Astrocyte of the cerebellum (primary cell): Measurements from ENCODE around the gene EPN3.

Experiments used
- DNase-seq: peaks from one replicate; pipeline ENCODE4 v3.0.0-alpha.2; 2011; ENCODE audit warnings: low read depth
- H3K4me3 ChIP-seq: 2 replicates; pipeline ENCODE4 v1.5.1; 2011; ENCODE audit warnings: mild to moderate bottlenecking, low read depth, low read length, moderate library complexity
- in situ Hi-C: cut with HindIII; loops from 2 replicates; pipeline ENCODE4 v1.10.0; 2017; ENCODE audit warnings: low sequenced_read_pairs
- TF ChIP-seq, protein P1 (sequence below): IDR thresholded peaks from 2 replicates; pipeline ENCODE4 v1.5.1; 2012; ENCODE audit warnings: low read length, low read depth, moderate library complexity, mild to moderate bottlenecking; ENCODE audit errors: missing control alignments

The EPN3 gene

DNA sequence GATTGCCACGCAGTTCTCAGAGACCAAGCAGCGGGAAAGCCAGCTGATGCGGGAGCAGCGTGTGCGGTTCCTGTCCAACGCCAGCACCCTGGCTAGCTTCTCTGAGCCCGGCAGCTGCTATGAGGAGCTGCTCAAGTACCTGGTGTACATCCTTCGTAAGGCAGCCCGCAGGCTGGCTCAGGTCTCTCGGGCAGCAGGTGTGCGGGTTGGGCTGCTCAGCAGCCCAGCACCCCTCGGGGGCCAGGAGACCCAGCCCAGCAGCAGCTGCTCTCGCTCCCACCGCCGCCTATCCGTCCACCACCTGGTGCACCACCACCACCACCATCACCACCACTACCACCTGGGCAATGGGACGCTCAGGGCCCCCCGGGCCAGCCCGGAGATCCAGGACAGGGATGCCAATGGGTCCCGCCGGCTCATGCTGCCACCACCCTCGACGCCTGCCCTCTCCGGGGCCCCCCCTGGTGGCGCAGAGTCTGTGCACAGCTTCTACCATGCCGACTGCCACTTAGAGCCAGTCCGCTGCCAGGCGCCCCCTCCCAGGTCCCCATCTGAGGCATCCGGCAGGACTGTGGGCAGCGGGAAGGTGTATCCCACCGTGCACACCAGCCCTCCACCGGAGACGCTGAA lies 43.2 kb downstream of the EPN3 start:
- in situ Hi-C loops: no loop called here
- TF ChIP-seq, protein P1, sequence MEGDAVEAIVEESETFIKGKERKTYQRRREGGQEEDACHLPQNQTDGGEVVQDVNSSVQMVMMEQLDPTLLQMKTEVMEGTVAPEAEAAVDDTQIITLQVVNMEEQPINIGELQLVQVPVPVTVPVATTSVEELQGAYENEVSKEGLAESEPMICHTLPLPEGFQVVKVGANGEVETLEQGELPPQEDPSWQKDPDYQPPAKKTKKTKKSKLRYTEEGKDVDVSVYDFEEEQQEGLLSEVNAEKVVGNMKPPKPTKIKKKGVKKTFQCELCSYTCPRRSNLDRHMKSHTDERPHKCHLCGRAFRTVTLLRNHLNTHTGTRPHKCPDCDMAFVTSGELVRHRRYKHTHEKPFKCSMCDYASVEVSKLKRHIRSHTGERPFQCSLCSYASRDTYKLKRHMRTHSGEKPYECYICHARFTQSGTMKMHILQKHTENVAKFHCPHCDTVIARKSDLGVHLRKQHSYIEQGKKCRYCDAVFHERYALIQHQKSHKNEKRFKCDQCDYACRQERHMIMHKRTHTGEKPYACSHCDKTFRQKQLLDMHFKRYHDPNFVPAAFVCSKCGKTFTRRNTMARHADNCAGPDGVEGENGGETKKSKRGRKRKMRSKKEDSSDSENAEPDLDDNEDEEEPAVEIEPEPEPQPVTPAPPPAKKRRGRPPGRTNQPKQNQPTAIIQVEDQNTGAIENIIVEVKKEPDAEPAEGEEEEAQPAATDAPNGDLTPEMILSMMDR: no peak
- no peak for DNase-seq
- H3K4me3 ChIP-seq: no peak overlapping the region

DNA sequence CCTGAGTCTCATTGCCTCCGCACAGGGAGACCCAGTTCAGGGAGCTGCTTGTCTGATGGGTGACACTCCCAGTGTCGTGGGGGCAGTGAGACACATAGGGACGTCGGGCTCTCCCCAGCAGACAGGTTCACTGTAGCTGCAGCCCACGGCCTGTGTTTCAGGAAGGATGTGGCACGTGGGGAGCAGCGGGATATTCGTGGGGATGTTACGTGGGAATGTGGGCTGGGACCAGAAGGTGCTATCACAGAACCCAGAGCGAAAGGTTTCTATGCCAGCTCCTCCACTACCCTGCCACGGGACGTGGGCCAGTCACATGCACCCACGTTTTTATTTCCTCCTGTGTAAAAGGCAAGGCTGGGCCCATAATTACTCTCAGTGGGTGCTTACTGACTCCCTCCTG lies 44.3 kb downstream of the EPN3 start:
- in situ Hi-C loops: no loop called here
- H3K4me3 ChIP-seq: no peak overlapping the region
- TF ChIP-seq, protein P1: no peak
- no peak for DNase-seq

DNA sequence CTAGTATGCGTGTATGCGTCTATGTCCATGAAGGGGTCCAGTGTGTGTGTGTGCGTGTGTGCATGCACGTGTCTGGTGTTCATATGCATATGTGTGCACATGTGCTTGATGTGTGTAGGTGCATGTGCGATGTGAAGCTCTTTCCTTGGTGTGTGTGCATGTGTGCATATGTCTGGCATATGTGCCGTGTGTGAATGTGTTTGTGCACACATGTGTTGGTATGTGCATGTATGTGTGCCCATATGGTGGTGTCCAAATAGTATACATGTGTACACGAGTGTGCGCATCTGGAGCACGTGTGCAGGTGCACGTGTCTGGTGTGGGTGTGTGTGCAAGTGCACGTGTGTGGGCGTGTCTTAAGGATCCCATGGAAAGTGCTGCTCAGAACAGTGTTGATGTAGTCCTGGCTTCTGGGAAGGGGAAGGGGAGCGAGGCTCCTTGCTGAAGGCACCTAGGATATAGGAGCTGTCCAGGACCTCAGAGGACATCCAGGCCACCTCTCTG lies 45.0 kb downstream of the EPN3 start:
- no peak for DNase-seq
- H3K4me3 ChIP-seq: no peak overlapping the region
- in situ Hi-C loops: no loop called here
- TF ChIP-seq, protein P1: no peak

DNA sequence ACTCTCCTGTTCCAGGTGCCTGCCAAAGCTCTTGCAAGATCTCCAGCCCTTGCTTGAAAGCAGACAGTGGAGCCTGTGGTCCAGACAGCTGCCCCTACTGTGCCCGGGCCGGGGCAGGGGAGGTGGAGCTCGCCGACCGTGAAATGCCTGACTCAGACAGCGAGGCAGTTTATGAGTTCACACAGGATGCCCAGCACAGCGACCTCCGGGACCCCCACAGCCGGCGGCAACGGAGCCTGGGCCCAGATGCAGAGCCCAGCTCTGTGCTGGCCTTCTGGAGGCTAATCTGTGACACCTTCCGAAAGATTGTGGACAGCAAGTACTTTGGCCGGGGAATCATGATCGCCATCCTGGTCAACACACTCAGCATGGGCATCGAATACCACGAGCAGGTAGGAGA lies 45.6 kb downstream of the EPN3 start:
- TF ChIP-seq, protein P1: no peak
- in situ Hi-C loops: no loop called here
- H3K4me3 ChIP-seq: no peak overlapping the region
- DNase-seq: no peak

DNA sequence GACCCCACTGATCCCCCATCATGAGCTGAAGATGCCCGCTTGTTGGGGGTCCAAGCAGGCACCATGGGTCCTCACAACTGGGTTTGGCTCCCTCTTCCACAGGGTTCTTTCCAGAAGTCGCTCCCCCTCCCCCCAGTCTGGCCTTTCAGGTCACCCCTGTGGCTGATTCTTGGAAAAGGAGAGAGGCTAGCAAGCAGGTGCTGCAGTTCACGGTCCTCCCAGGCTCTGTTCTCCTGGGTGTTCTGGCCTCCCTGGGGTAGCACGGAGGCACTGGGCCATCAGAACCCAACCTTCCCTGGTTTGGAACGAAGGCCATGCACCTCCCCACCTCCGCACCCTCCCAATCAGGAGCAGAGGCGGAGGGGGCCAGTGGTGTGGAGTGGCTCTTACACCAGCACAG lies 46.9 kb downstream of the EPN3 start:
- TF ChIP-seq, protein P1: no peak
- no peak for DNase-seq
- no peak overlapping the region for H3K4me3 ChIP-seq
- in situ Hi-C loops: no loop called here

DNA sequence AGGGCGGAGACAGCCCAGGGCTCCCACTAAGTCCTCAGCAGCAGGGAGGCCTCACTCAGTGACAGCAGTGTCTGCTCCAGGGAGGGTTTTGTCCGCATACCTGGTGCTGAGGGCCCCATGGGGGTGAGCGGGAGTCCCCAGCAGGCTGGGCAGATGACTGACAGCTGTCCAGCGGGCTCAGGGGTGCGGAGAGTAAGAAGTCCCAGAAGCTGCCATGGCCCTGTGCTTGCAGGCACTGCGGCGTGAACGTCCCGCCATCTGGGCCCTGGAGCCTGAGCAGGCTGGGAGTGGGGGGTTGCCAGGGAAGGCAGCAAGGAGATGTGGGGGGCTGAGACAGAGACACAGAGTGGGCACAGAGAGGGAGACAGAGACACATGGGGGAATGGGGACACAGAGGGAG lies 48.1 kb downstream of the EPN3 start:
- no peak overlapping the region for H3K4me3 ChIP-seq
- DNase-seq: no peak
- TF ChIP-seq, protein P1: no peak
- in situ Hi-C loops: no loop called here
